Urothelium cell line (cell line): Measurements from ENCODE around the gene PVALB.

Experiments used
- DNase-seq: peaks from one replicate; pipeline ENCODE4 v3.0.0; 2011; ENCODE audit warnings: low spot score, mixed read lengths
- FAIRE-seq: peaks from 2 replicates; lab custom pipeline; 2011; peaks lifted over from hg19 to GRCh38; lab: Jason Lieb, UNC

The PVALB gene

GRCh38 chr22:36775964-36776669 is 40.7 kb downstream of the PVALB start, which contains the start of gene IFT27:
TSS of gene IFT27 (minus strand) at chr22:36776119. CDS start at chr22:36775707, 412 bp downstream.
- DNase-seq (peak; percentile 100), FAIRE-seq (peak; percentile 93)

- FAIRE-seq: no peak
- DNase-seq: peak; percentile 37
Observed at GRCh38 chr22:36775586-36775963, 41.3 kb downstream of the PVALB start.

- DNase-seq (no peak), FAIRE-seq (no peak)
Observed at GRCh38 chr22:36773935-36774334, 42.9 kb downstream of the PVALB start.

- DNase-seq (no peak), FAIRE-seq (no peak)
Observed at GRCh38 chr22:36772451-36772850, 44.4 kb downstream of the PVALB start.

GRCh38 chr22:36771356-36772063 is 45.3 kb downstream of the PVALB start:
- DNase-seq (no peak), FAIRE-seq (no peak)

- DNase-seq: no peak
- FAIRE-seq: peak; percentile 69
Observed at GRCh38 chr22:36770513-36771231, 46.2 kb downstream of the PVALB start.

- DNase-seq (no peak), FAIRE-seq (no peak)
Observed at GRCh38 chr22:36769541-36770512, 47.0 kb downstream of the PVALB start.

GRCh38 chr22:36768616-36769015 is 48.2 kb downstream of the PVALB start:
- FAIRE-seq: no peak
- DNase-seq: no peak

GRCh38 chr22:36768141-36768540 is 48.7 kb downstream of the PVALB start:
- DNase-seq (no peak), FAIRE-seq (no peak)

GRCh38 chr22:36767035-36767775 is 49.6 kb downstream of the PVALB start:
- DNase-seq (no peak), FAIRE-seq (no peak)

GRCh38 chr22:36765943-36766450 is 50.8 kb downstream of the PVALB start:
- DNase-seq: no peak
- no peak for FAIRE-seq

- FAIRE-seq (no peak), DNase-seq (no peak)
Observed at GRCh38 chr22:36765131-36765942, 51.5 kb downstream of the PVALB start.

- FAIRE-seq (no peak), DNase-seq (no peak)
Observed at GRCh38 chr22:36764641-36765040, 52.2 kb downstream of the PVALB start.

GRCh38 chr22:36764060-36764459 is 52.8 kb downstream of the PVALB start:
- DNase-seq (no peak), FAIRE-seq (no peak)

GRCh38 chr22:36763576-36763975 is 53.3 kb downstream of the PVALB start:
- FAIRE-seq: peak; percentile 42
- no peak for DNase-seq

- DNase-seq (no peak), FAIRE-seq (no peak)
Observed at GRCh38 chr22:36762687-36763260, 54.1 kb downstream of the PVALB start.

GRCh38 chr22:36761553-36762240 is 55.1 kb downstream of the PVALB start:
- FAIRE-seq (no peak), DNase-seq (no peak)

- DNase-seq (no peak), FAIRE-seq (no peak)
Observed at GRCh38 chr22:36760786-36761185, 56.0 kb downstream of the PVALB start.
